SK-N-SH treated with all-trans-retinoic acid at 6 μM for 48 hours (cell line): ENCODE measurements around the gene MAP7.

ENCODE experiments used
- ATAC-seq: fragments of 200-7000 bp; cut with Tn5 transposase; 3 replicates; pipeline ENCODE4 v1.9.1; 2020; ENCODE audit warnings: mild to moderate bottlenecking, moderate library complexity
- ARNTL ChIP-seq: fragments of 450-650 bp; formaldehyde crosslinking; IDR thresholded peaks from 2 replicates; pipeline ENCODE4 v1.5.0; 2020; ENCODE audit warnings: low read depth, mild to moderate bottlenecking, moderate library complexity, borderline replicate concordance
- BACH2 ChIP-seq: fragments of 250-450 bp; sonication (Bioruptor Pico); IDR thresholded peaks from 2 replicates; pipeline ENCODE4 v1.9.0; 2021; ENCODE audit warnings: mild to moderate bottlenecking, borderline replicate concordance
- CSDC2 ChIP-seq: fragments of 250-450 bp; sonication (Bioruptor Pico); IDR thresholded peaks from 2 replicates; pipeline ENCODE4 v1.5.0; 2020; ENCODE audit warnings: mild to moderate bottlenecking, moderate library complexity
- ISL1 ChIP-seq: fragments of 250-450 bp; sonication (Bioruptor Pico); IDR thresholded peaks from 2 replicates; pipeline ENCODE4 v2.1.2; 2022; ENCODE audit warnings: mild to moderate bottlenecking, moderate library complexity
- OSR1 ChIP-seq: fragments of 250-450 bp; sonication (Bioruptor Pico); IDR thresholded peaks from 2 replicates; pipeline ENCODE4 v1.8.0; 2022; ENCODE audit warnings: moderate library complexity, mild to moderate bottlenecking, inconsistent platforms
- SNAI2 ChIP-seq: fragments of 250-450 bp; sonication (Bioruptor Pico); IDR thresholded peaks from 2 replicates; pipeline ENCODE4 v1.5.0; 2020; ENCODE audit warnings: mild to moderate bottlenecking, moderate library complexity
- TOX ChIP-seq: fragments of 250-450 bp; sonication (Bioruptor Pico); IDR thresholded peaks from 2 replicates; pipeline ENCODE4 v1.8.0; 2021; ENCODE audit warnings: mild to moderate bottlenecking, moderate library complexity, borderline replicate concordance
- ZC3H10 ChIP-seq: fragments of 250-450 bp; sonication (Bioruptor Pico); IDR thresholded peaks from 2 replicates; pipeline ENCODE4 v1.5.1; 2021; ENCODE audit warnings: mild to moderate bottlenecking, moderate library complexity
- ZFP3 ChIP-seq: fragments of 250-450 bp; sonication (Bioruptor Pico); IDR thresholded peaks from 2 replicates; pipeline ENCODE4 v1.5.0; 2020; ENCODE audit warnings: mild to moderate bottlenecking, moderate library complexity
- ZFP30 ChIP-seq: fragments of 450-650 bp; formaldehyde crosslinking; IDR thresholded peaks from 2 replicates; pipeline ENCODE4 v1.5.0; 2022; ENCODE audit warnings: mild to moderate bottlenecking, moderate library complexity
- ZNF565 ChIP-seq: fragments of 450-650 bp; formaldehyde crosslinking; conservative IDR thresholded peaks from 2 replicates; pipeline ENCODE4 v1.5.0; 2020; ENCODE audit warnings: low read depth, mild to moderate bottlenecking, moderate library complexity
- ZNF70 ChIP-seq: fragments of 450-650 bp; formaldehyde crosslinking; IDR thresholded peaks from 2 replicates; pipeline ENCODE4 v1.5.0; 2020; ENCODE audit warnings: mild to moderate bottlenecking, moderate library complexity
- ZNF8 ChIP-seq: fragments of 450-650 bp; formaldehyde crosslinking; IDR thresholded peaks from 2 replicates; pipeline ENCODE4 v1.5.0; 2020; ENCODE audit warnings: mild to moderate bottlenecking, moderate library complexity
- TF ChIP-seq, protein P1 (sequence below): fragments of 250-450 bp; sonication (Bioruptor Pico); IDR thresholded peaks from 2 replicates; pipeline ENCODE4 v1.5.0; 2020; ENCODE audit warnings: mild to moderate bottlenecking, moderate library complexity
- TF ChIP-seq, protein P2 (sequence below): fragments of 250-450 bp; sonication (Bioruptor Pico); IDR thresholded peaks from 2 replicates; pipeline ENCODE4 v1.8.0; 2021; ENCODE audit warnings: low read depth, mild to moderate bottlenecking, moderate library complexity, borderline replicate concordance
- TF ChIP-seq, protein P3 (sequence below): fragments of 250-450 bp; sonication (Bioruptor Pico); IDR thresholded peaks from 2 replicates; pipeline ENCODE4 v1.5.1; 2020; ENCODE audit warnings: low read depth, mild to moderate bottlenecking, moderate library complexity
- TF ChIP-seq, protein P4 (sequence below): fragments of 250-450 bp; sonication (Bioruptor Pico); IDR thresholded peaks from 2 replicates; pipeline ENCODE4 v1.8.0; 2020; ENCODE audit warnings: mild to moderate bottlenecking, moderate library complexity, borderline replicate concordance
- TF ChIP-seq, protein P5 (sequence below): fragments of 250-450 bp; sonication (Bioruptor Pico); IDR thresholded peaks from 2 replicates; pipeline ENCODE4 v1.5.1; 2021; ENCODE audit warnings: mild to moderate bottlenecking, moderate library complexity

Gene MAP7

DNA sequence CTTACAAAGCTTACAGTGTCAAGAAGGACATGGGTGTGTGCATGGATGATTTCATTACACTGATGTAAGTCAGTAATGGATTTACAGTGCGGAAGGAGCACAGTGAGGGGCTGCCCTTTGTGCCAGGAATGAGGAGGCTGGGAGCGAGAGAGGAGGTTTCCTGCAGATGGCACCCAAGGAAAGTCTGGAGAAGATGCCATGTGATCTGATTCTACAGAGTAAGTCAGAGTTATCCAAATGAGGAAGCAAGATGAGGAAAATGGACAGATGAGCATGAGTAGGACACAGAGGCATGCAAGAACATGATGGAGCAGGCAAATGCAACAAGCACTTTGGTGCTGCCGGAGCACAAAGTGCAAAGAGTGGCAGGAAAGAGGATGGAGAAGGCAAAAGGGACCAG is 29.7 kb downstream of the MAP7 start:
- no peak for TF ChIP-seq ISL1 (CRISPR knock-in tag)
- TF ChIP-seq TOX (CRISPR knock-in tag): no peak
- TF ChIP-seq, protein P1, sequence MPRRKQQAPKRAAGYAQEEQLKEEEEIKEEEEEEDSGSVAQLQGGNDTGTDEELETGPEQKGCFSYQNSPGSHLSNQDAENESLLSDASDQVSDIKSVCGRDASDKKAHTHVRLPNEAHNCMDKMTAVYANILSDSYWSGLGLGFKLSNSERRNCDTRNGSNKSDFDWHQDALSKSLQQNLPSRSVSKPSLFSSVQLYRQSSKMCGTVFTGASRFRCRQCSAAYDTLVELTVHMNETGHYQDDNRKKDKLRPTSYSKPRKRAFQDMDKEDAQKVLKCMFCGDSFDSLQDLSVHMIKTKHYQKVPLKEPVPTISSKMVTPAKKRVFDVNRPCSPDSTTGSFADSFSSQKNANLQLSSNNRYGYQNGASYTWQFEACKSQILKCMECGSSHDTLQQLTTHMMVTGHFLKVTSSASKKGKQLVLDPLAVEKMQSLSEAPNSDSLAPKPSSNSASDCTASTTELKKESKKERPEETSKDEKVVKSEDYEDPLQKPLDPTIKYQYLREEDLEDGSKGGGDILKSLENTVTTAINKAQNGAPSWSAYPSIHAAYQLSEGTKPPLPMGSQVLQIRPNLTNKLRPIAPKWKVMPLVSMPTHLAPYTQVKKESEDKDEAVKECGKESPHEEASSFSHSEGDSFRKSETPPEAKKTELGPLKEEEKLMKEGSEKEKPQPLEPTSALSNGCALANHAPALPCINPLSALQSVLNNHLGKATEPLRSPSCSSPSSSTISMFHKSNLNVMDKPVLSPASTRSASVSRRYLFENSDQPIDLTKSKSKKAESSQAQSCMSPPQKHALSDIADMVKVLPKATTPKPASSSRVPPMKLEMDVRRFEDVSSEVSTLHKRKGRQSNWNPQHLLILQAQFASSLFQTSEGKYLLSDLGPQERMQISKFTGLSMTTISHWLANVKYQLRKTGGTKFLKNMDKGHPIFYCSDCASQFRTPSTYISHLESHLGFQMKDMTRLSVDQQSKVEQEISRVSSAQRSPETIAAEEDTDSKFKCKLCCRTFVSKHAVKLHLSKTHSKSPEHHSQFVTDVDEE (CRISPR knock-in tag): no peak
- no peak for TF ChIP-seq ZNF70 (CRISPR knock-in tag)
- TF ChIP-seq, all 23 proteins: peak for 0
- no peak for ATAC-seq

DNA sequence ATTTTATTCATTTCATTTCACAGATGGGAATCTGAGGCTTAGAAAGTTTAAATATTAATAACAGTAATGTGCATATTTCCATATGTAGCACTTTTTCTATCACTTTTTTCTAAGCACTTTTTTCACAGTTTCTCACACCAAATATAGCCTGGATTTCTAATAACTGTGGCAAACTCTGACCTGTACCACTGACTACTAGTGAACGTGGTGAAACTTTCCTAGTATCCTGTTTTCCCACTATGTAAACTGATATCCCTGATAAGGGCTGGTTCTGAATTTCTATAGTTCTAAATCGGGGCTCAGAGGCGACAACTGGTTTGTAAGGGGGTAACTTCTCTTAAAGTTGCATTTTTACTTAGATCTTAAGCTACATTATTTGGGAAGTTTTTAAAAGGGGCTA is 32.6 kb downstream of the MAP7 start:
- ATAC-seq: no peak
- TF ChIP-seq ZFP30: no peak
- TF ChIP-seq ZNF565 (CRISPR knock-in tag): no peak
- no peak for TF ChIP-seq ZNF8 (CRISPR knock-in tag)
- TF ChIP-seq BACH2 (CRISPR knock-in tag): no peak
- TF ChIP-seq, protein P2, sequence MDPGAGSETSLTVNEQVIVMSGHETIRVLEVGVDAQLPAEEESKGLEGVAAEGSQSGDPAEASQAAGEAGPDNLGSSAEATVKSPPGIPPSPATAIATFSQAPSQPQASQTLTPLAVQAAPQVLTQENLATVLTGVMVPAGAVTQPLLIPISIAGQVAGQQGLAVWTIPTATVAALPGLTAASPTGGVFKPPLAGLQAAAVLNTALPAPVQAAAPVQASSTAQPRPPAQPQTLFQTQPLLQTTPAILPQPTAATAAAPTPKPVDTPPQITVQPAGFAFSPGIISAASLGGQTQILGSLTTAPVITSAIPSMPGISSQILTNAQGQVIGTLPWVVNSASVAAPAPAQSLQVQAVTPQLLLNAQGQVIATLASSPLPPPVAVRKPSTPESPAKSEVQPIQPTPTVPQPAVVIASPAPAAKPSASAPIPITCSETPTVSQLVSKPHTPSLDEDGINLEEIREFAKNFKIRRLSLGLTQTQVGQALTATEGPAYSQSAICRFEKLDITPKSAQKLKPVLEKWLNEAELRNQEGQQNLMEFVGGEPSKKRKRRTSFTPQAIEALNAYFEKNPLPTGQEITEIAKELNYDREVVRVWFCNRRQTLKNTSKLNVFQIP (CRISPR knock-in tag): no peak
- TF ChIP-seq ZFP3 (CRISPR knock-in tag): no peak
- no peak for TF ChIP-seq ARNTL (CRISPR knock-in tag)
- no peak for TF ChIP-seq ZNF70 (CRISPR knock-in tag)
- TF ChIP-seq ISL1 (CRISPR knock-in tag): no peak
- TF ChIP-seq, protein P3, sequence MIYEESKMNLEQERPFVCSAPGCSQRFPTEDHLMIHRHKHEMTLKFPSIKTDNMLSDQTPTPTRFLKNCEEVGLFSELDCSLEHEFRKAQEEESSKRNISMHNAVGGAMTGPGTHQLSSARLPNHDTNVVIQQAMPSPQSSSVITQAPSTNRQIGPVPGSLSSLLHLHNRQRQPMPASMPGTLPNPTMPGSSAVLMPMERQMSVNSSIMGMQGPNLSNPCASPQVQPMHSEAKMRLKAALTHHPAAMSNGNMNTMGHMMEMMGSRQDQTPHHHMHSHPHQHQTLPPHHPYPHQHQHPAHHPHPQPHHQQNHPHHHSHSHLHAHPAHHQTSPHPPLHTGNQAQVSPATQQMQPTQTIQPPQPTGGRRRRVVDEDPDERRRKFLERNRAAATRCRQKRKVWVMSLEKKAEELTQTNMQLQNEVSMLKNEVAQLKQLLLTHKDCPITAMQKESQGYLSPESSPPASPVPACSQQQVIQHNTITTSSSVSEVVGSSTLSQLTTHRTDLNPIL (CRISPR knock-in tag): no peak
- no peak for TF ChIP-seq ZC3H10 (CRISPR knock-in tag)
- TF ChIP-seq, protein P1 (CRISPR knock-in tag): no peak
- TF ChIP-seq, protein P4, sequence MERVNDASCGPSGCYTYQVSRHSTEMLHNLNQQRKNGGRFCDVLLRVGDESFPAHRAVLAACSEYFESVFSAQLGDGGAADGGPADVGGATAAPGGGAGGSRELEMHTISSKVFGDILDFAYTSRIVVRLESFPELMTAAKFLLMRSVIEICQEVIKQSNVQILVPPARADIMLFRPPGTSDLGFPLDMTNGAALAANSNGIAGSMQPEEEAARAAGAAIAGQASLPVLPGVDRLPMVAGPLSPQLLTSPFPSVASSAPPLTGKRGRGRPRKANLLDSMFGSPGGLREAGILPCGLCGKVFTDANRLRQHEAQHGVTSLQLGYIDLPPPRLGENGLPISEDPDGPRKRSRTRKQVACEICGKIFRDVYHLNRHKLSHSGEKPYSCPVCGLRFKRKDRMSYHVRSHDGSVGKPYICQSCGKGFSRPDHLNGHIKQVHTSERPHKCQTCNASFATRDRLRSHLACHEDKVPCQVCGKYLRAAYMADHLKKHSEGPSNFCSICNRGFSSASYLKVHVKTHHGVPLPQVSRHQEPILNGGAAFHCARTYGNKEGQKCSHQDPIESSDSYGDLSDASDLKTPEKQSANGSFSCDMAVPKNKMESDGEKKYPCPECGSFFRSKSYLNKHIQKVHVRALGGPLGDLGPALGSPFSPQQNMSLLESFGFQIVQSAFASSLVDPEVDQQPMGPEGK (CRISPR knock-in tag): no peak
- TF ChIP-seq SNAI2 (CRISPR knock-in tag): no peak
- TF ChIP-seq CSDC2 (CRISPR knock-in tag): no peak
- no peak for TF ChIP-seq TOX (CRISPR knock-in tag)
- TF ChIP-seq, protein P5, sequence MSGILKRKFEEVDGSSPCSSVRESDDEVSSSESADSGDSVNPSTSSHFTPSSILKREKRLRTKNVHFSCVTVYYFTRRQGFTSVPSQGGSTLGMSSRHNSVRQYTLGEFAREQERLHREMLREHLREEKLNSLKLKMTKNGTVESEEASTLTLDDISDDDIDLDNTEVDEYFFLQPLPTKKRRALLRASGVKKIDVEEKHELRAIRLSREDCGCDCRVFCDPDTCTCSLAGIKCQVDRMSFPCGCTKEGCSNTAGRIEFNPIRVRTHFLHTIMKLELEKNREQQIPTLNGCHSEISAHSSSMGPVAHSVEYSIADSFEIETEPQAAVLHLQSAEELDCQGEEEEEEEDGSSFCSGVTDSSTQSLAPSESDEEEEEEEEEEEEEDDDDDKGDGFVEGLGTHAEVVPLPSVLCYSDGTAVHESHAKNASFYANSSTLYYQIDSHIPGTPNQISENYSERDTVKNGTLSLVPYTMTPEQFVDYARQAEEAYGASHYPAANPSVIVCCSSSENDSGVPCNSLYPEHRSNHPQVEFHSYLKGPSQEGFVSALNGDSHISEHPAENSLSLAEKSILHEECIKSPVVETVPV (CRISPR knock-in tag): no peak
- TF ChIP-seq OSR1 (CRISPR knock-in tag): no peak
